SK-N-SH treated with all-trans-retinoic acid at 6 μM for 48 hours (cell line): ENCODE measurements around the gene KLHL6.

Experiments
- ATAC-seq: fragments of 200-7000 bp; cut with Tn5 transposase; 3 replicates; pipeline ENCODE4 v1.9.1; 2020; ENCODE audit warnings: mild to moderate bottlenecking, moderate library complexity
- BACH2 ChIP-seq: fragments of 250-450 bp; sonication (Bioruptor Pico); IDR thresholded peaks from 2 replicates; pipeline ENCODE4 v1.9.0; 2021; ENCODE audit warnings: mild to moderate bottlenecking, borderline replicate concordance
- CSDC2 ChIP-seq: fragments of 250-450 bp; sonication (Bioruptor Pico); IDR thresholded peaks from 2 replicates; pipeline ENCODE4 v1.5.0; 2020; ENCODE audit warnings: mild to moderate bottlenecking, moderate library complexity
- ESRRG ChIP-seq: fragments of 250-450 bp; sonication (Bioruptor Pico); IDR thresholded peaks from 2 replicates; pipeline ENCODE4 v1.6.1; 2021; ENCODE audit warnings: mild to moderate bottlenecking
- GLIS3 ChIP-seq: fragments of 250-450 bp; sonication (Bioruptor Pico); IDR thresholded peaks from 2 replicates; pipeline ENCODE4 v1.5.0; 2020; ENCODE audit warnings: mild to moderate bottlenecking, moderate library complexity
- OSR1 ChIP-seq: fragments of 250-450 bp; sonication (Bioruptor Pico); IDR thresholded peaks from 2 replicates; pipeline ENCODE4 v1.8.0; 2022; ENCODE audit warnings: moderate library complexity, mild to moderate bottlenecking, inconsistent platforms
- PPARA ChIP-seq: fragments of 250-450 bp; sonication (Bioruptor Pico); IDR thresholded peaks from 2 replicates; pipeline ENCODE4 v1.5.0; 2020; ENCODE audit warnings: mild to moderate bottlenecking, borderline replicate concordance
- RARB ChIP-seq: fragments of 250-450 bp; sonication (Bioruptor Pico); IDR thresholded peaks from 2 replicates; pipeline ENCODE4 v1.8.0; 2021; ENCODE audit warnings: mild to moderate bottlenecking, moderate library complexity
- SNAI2 ChIP-seq: fragments of 250-450 bp; sonication (Bioruptor Pico); IDR thresholded peaks from 2 replicates; pipeline ENCODE4 v1.5.0; 2020; ENCODE audit warnings: mild to moderate bottlenecking, moderate library complexity
- TCF4 ChIP-seq: fragments of 250-450 bp; sonication (Bioruptor Pico); IDR thresholded peaks from 2 replicates; pipeline ENCODE4 v1.8.0; 2021; ENCODE audit warnings: mild to moderate bottlenecking, moderate library complexity, borderline replicate concordance
- TOX ChIP-seq: fragments of 250-450 bp; sonication (Bioruptor Pico); IDR thresholded peaks from 2 replicates; pipeline ENCODE4 v1.8.0; 2021; ENCODE audit warnings: mild to moderate bottlenecking, moderate library complexity, borderline replicate concordance
- ZC3H10 ChIP-seq: fragments of 250-450 bp; sonication (Bioruptor Pico); IDR thresholded peaks from 2 replicates; pipeline ENCODE4 v1.5.1; 2021; ENCODE audit warnings: mild to moderate bottlenecking, moderate library complexity
- ZFP3 ChIP-seq: fragments of 250-450 bp; sonication (Bioruptor Pico); IDR thresholded peaks from 2 replicates; pipeline ENCODE4 v1.5.0; 2020; ENCODE audit warnings: mild to moderate bottlenecking, moderate library complexity
- ZNF70 ChIP-seq: fragments of 450-650 bp; formaldehyde crosslinking; IDR thresholded peaks from 2 replicates; pipeline ENCODE4 v1.5.0; 2020; ENCODE audit warnings: mild to moderate bottlenecking, moderate library complexity
- ZNF8 ChIP-seq: fragments of 450-650 bp; formaldehyde crosslinking; IDR thresholded peaks from 2 replicates; pipeline ENCODE4 v1.5.0; 2020; ENCODE audit warnings: mild to moderate bottlenecking, moderate library complexity
- TF ChIP-seq, protein P1 (sequence below): fragments of 250-450 bp; sonication (Bioruptor Pico); IDR thresholded peaks from 2 replicates; pipeline ENCODE4 v1.8.0; 2020; ENCODE audit warnings: mild to moderate bottlenecking, moderate library complexity, borderline replicate concordance
- TF ChIP-seq, protein P2 (sequence below): fragments of 250-450 bp; sonication (Bioruptor Pico); IDR thresholded peaks from 2 replicates; pipeline ENCODE4 v1.5.1; 2021; ENCODE audit warnings: mild to moderate bottlenecking, moderate library complexity
- TF ChIP-seq, protein P3 (sequence below): fragments of 250-450 bp; sonication (Bioruptor Pico); IDR thresholded peaks from 2 replicates; pipeline ENCODE4 v1.5.0; 2020; ENCODE audit warnings: mild to moderate bottlenecking, moderate library complexity
- TF ChIP-seq, protein P4 (sequence below): fragments of 250-450 bp; sonication (Bioruptor Pico); IDR thresholded peaks from 2 replicates; pipeline ENCODE4 v1.8.0; 2021; ENCODE audit warnings: low read depth, mild to moderate bottlenecking, moderate library complexity, borderline replicate concordance
- TF ChIP-seq, protein P5 (sequence below): fragments of 250-450 bp; sonication (Bioruptor Pico); IDR thresholded peaks from 2 replicates; pipeline ENCODE4 v1.5.1; 2020; ENCODE audit warnings: low read depth, mild to moderate bottlenecking, moderate library complexity

KLHL6 gene

DNA sequence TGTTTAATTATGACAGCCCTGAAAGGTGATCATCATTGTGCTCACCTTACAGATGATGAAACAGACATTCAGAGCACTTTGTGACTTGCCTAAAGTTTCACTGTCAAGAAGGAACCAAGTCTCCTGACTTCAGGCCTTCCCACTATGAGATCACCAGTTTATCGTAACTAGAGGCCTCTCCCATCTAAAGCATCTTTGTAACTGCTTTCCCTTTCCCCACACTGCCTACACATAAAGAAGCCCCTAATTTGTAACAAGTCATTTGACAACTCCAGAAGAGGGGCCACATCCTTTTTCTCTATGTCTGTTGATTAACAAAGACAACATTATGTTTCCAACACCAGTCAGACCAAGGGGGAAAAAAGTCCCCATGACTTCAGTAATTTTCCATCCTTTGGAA lies 1.1 kb downstream of the KLHL6 start (continued):
- TF ChIP-seq, protein P1, sequence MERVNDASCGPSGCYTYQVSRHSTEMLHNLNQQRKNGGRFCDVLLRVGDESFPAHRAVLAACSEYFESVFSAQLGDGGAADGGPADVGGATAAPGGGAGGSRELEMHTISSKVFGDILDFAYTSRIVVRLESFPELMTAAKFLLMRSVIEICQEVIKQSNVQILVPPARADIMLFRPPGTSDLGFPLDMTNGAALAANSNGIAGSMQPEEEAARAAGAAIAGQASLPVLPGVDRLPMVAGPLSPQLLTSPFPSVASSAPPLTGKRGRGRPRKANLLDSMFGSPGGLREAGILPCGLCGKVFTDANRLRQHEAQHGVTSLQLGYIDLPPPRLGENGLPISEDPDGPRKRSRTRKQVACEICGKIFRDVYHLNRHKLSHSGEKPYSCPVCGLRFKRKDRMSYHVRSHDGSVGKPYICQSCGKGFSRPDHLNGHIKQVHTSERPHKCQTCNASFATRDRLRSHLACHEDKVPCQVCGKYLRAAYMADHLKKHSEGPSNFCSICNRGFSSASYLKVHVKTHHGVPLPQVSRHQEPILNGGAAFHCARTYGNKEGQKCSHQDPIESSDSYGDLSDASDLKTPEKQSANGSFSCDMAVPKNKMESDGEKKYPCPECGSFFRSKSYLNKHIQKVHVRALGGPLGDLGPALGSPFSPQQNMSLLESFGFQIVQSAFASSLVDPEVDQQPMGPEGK (CRISPR knock-in tag): no peak

DNA sequence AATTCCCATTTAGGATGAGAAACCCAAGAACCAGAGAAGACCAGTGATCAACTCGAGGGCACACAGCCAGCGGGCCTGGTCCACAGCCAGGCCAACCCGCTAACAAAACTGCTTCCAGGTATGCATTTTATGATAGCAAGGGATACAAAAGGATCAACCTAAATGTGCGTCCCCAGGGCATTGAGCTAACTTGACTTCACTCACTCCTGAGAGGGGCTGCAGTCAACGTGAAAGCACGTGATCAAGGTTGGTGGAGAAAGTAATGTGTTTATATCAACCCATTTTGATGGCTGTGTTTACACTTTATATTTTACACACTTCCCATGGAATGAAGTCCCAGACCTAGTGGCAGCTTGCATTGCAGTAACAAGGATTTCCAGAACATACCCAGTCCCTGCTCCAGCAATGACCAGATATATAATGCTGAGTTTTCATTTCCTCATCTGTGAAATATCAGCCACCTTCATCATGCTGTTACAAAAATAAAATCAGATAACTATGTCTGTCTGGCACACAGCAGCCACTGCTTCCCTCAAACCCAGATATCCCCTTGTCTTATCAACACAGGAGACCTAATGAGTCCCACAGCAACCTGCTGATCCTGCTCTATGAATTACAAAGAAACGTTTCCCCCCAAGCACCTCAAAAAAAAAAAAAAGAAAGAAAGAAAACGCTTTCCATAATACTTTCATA lies 2.0 kb downstream of the KLHL6 start:
- TF ChIP-seq TCF4 (CRISPR knock-in tag): peak; percentile 61; the same call in 1 of the 2 replicates
- TF ChIP-seq, protein P2, sequence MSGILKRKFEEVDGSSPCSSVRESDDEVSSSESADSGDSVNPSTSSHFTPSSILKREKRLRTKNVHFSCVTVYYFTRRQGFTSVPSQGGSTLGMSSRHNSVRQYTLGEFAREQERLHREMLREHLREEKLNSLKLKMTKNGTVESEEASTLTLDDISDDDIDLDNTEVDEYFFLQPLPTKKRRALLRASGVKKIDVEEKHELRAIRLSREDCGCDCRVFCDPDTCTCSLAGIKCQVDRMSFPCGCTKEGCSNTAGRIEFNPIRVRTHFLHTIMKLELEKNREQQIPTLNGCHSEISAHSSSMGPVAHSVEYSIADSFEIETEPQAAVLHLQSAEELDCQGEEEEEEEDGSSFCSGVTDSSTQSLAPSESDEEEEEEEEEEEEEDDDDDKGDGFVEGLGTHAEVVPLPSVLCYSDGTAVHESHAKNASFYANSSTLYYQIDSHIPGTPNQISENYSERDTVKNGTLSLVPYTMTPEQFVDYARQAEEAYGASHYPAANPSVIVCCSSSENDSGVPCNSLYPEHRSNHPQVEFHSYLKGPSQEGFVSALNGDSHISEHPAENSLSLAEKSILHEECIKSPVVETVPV (CRISPR knock-in tag): no peak
- no peak for ATAC-seq

DNA sequence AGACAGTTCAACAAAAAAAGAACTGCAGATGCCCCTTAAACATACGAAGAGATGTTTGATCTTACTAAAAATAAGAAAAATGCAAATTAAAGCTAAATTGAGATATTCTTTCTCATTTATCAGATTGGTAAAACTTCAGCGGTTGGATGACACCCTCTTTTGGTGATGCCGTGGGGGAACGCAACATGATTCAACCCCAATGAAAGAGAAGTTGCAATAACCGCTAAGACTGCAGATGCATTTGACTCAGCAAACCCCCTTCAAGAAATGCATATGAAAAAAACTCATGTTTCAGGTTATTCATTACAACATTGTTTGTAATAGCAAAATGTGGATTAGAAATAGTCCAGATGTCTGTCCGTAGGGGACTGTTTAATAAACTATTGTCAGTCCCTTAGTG lies 3.6 kb downstream of the KLHL6 start:
- TF ChIP-seq, protein P3, sequence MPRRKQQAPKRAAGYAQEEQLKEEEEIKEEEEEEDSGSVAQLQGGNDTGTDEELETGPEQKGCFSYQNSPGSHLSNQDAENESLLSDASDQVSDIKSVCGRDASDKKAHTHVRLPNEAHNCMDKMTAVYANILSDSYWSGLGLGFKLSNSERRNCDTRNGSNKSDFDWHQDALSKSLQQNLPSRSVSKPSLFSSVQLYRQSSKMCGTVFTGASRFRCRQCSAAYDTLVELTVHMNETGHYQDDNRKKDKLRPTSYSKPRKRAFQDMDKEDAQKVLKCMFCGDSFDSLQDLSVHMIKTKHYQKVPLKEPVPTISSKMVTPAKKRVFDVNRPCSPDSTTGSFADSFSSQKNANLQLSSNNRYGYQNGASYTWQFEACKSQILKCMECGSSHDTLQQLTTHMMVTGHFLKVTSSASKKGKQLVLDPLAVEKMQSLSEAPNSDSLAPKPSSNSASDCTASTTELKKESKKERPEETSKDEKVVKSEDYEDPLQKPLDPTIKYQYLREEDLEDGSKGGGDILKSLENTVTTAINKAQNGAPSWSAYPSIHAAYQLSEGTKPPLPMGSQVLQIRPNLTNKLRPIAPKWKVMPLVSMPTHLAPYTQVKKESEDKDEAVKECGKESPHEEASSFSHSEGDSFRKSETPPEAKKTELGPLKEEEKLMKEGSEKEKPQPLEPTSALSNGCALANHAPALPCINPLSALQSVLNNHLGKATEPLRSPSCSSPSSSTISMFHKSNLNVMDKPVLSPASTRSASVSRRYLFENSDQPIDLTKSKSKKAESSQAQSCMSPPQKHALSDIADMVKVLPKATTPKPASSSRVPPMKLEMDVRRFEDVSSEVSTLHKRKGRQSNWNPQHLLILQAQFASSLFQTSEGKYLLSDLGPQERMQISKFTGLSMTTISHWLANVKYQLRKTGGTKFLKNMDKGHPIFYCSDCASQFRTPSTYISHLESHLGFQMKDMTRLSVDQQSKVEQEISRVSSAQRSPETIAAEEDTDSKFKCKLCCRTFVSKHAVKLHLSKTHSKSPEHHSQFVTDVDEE (CRISPR knock-in tag): no peak
- TF ChIP-seq ESRRG: no peak
- TF ChIP-seq, protein P1 (CRISPR knock-in tag): no peak
- no peak for TF ChIP-seq TOX (CRISPR knock-in tag)
- no peak for TF ChIP-seq CSDC2
- TF ChIP-seq, protein P2 (CRISPR knock-in tag): no peak
- no peak for TF ChIP-seq SNAI2 (CRISPR knock-in tag)
- no peak for TF ChIP-seq GLIS3
- no peak for TF ChIP-seq ZNF8 (CRISPR knock-in tag)
- TF ChIP-seq TCF4 (CRISPR knock-in tag): no peak
- TF ChIP-seq ZNF70 (CRISPR knock-in tag): no peak
- no peak for TF ChIP-seq RARB (CRISPR knock-in tag)
- no peak for TF ChIP-seq OSR1
- TF ChIP-seq, protein P4, sequence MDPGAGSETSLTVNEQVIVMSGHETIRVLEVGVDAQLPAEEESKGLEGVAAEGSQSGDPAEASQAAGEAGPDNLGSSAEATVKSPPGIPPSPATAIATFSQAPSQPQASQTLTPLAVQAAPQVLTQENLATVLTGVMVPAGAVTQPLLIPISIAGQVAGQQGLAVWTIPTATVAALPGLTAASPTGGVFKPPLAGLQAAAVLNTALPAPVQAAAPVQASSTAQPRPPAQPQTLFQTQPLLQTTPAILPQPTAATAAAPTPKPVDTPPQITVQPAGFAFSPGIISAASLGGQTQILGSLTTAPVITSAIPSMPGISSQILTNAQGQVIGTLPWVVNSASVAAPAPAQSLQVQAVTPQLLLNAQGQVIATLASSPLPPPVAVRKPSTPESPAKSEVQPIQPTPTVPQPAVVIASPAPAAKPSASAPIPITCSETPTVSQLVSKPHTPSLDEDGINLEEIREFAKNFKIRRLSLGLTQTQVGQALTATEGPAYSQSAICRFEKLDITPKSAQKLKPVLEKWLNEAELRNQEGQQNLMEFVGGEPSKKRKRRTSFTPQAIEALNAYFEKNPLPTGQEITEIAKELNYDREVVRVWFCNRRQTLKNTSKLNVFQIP: no peak
- no peak for TF ChIP-seq ZFP3 (CRISPR knock-in tag)
- TF ChIP-seq PPARA (CRISPR knock-in tag): no peak
- TF ChIP-seq, protein P5, sequence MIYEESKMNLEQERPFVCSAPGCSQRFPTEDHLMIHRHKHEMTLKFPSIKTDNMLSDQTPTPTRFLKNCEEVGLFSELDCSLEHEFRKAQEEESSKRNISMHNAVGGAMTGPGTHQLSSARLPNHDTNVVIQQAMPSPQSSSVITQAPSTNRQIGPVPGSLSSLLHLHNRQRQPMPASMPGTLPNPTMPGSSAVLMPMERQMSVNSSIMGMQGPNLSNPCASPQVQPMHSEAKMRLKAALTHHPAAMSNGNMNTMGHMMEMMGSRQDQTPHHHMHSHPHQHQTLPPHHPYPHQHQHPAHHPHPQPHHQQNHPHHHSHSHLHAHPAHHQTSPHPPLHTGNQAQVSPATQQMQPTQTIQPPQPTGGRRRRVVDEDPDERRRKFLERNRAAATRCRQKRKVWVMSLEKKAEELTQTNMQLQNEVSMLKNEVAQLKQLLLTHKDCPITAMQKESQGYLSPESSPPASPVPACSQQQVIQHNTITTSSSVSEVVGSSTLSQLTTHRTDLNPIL (CRISPR knock-in tag): no peak
- no peak for TF ChIP-seq ZC3H10 (CRISPR knock-in tag)
- no peak for TF ChIP-seq BACH2 (CRISPR knock-in tag)
- TF ChIP-seq, all 23 proteins: peak for 0
- ATAC-seq: no peak
